Ovary (tissue), 9 donors: ENCODE measurements around the gene LPCAT1. TPM values are rescaled to one million over a fixed set of nuclear protein-coding genes. Genes with fewer than 3 reads are reported as not detected.
A peak's percentile ranks its signal among the peaks of the same experiment; 100 is the strongest.

Experiments
- DNase-seq, 5 donors: peaks; one replicate each; pipeline ENCODE4 v3.0.0-alpha.2; 2019 to 2020
- H3K27ac ChIP-seq, 2 donors: fragments of 200-600 bp; one replicate each; pipeline versions ENCODE4 v1.5.1 to v1.8.0; 2019 to 2022
- H3K27me3 ChIP-seq: fragments of 200-600 bp; one replicate; pipeline ENCODE4 v1.8.0; 2022
- H3K36me3 ChIP-seq: fragments of 200-600 bp; sonication (generic); one replicate; pipeline ENCODE4 v1.5.1; 2019
- H3K4me1 ChIP-seq: one replicate; pipeline ENCODE4 v1.8.1; 2013; ENCODE audit warnings: mild to moderate bottlenecking, moderate library complexity; ENCODE audit not compliant: insufficient read depth
- H3K4me3 ChIP-seq: fragments of 200-600 bp; sonication (generic); one replicate; pipeline ENCODE4 v1.5.1; 2017
- H3K9me3 ChIP-seq, 2 donors: fragments of 200-600 bp in 1 of 2; sonication (generic) in 1 of 2; one replicate each; pipeline versions ENCODE4 v1.5.1 to v1.8.1; 2013 to 2019; ENCODE audit warnings: mild to moderate bottlenecking in 1 of 2, moderate library complexity in 1 of 2
- EP300 ChIP-seq: sonication (generic); formaldehyde crosslinking; IDR thresholded peaks from one replicate; pipeline ENCODE4 v1.6.1; 2017; ENCODE audit warnings: antibody characterized with exemption
- POLR2A ChIP-seq: fragments of 450-650 bp; IDR thresholded peaks from one replicate; pipeline ENCODE4 v1.6.1; 2017; ENCODE audit warnings: antibody characterized with exemption, mild to moderate bottlenecking, moderate library complexity
- WGBS, 3 donors: extraction: QIAGEN DNeasy Blood & Tissue Kit in 1 of 3; methylation state at CpG; one replicate each; pipeline versions ENCODE4 v1.1.5 to v1.1.7; 2013 to 2017; 5-methylcytosine and 5-hydroxymethylcytosine counted together
- intact Hi-C, 4 donors: fragments of 100-400 bp; cut with DNase I; formaldehyde crosslinking; loops; one replicate each; pipeline versions ENCODE4 v1.11.0 to v1.15.1; 2022 to 2023
- polyA plus RNA-seq, 2 donors: library from polyadenylated mRNA; stranded (reverse); fragments of 200-250 nt in 1 of 2; fragments of 350-450 nt in 1 of 2; fragmentation: Illumina TruSeq in 1 of 2; extraction: RNeasy Lipid Tissue Mini Kit (QIAGEN cat#74804) in 1 of 2; gene quantifications; one replicate each; pipeline ENCODE4 v1.2.3, GENCODE V29; 2013 to 2014
- total RNA-seq, 7 donors: library from RNA; depleted of rRNA in 2 of 7; stranded (reverse); fragments of >200 nt in 2 of 7; fragmentation: NEBNext Ultra II Directional in 3 of 7; extraction: Animal tissue kit (Norgen Biotek cat#: 25700) in 3 of 7; gene quantifications; one replicate each; pipeline versions ENCODE4 v1.1.0 to v1.2.4, GENCODE V29; 2016 to 2023
- TF ChIP-seq, protein P1 (sequence below), 3 donors: fragments of 450-650 bp in 2 of 3; fragments of 200-600 bp in 1 of 3; IDR thresholded peaks; one replicate each; pipeline versions ENCODE4 v1.5.1 to v1.8.0; 2016 to 2022; ENCODE audit warnings: antibody characterized with exemption in 3 of 3, mild to moderate bottlenecking in 1 of 3
- donor health status: DM: no; HTN: no; CAD: no; lungs with moderate emphysema.
- donor health status: DM: no; HTN: no; CAD: no.
- donor health status: Bipolar disorder and iron deficiency.
- donor health status: DM: yes; HTN: yes; CAD: no.
- donor health status: DM: no; HTN: no; CAD: no.
- donor health status: DM: yes; HTN: yes; CAD: no.

The LPCAT1 gene
- total and polyA plus RNA-seq, 9 donors, result 13.0 to 57.1 (median 25.3) TPM

DNA sequence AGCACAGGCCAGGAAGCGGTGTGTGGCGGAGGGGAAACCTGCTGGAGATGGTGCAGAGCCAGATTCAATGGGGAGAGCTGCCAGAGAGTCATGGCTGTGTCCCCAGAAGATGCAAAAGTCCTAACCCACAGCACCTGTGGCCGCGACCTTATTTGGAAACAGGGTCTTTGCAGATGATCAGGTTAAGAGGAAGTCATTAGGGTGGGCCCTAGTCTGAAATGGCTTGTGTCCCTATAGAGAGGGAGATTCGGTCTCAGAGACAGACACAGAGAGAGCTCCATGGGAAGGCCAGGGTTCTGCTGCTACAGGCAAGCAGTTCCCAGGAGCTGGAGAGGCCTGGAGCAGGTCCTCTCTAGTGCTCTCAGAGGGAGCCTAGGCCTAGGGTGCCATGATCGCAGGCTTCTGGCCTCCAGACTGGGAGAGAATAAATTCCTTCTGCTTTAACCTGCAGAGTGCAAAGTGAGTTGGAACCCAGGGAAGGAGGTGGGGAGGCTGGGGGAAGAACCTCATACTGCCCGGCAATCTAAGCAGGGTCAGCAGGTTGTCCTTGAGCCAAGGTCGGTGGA is 1.9 kb upstream of the LPCAT1 start:
- Histone ChIP-seq H3K27me3 (no peaks in the 10 kb centered on the region), H3K4me1 (peaks cover 8% of the 10 kb centered on the region), H3K27ac (no peak overlapping the region), H3K36me3 (no peaks in the 10 kb centered on the region), H3K4me3 (no peak overlapping the region), H3K9me3 (no peaks in the 10 kb centered on the region)
- DNase-seq, result peak in 3 of 5 donors; percentile 5 to 13 (median 10)
- 73 to 89% (median 79%) methylated on average over 8 of the region's 8 CpGs for WGBS, 3 donors
- intact Hi-C loops, result no loop called here
- TF ChIP-seq POLR2A (no peak), EP300 (no peak)
- TF ChIP-seq, protein P1, sequence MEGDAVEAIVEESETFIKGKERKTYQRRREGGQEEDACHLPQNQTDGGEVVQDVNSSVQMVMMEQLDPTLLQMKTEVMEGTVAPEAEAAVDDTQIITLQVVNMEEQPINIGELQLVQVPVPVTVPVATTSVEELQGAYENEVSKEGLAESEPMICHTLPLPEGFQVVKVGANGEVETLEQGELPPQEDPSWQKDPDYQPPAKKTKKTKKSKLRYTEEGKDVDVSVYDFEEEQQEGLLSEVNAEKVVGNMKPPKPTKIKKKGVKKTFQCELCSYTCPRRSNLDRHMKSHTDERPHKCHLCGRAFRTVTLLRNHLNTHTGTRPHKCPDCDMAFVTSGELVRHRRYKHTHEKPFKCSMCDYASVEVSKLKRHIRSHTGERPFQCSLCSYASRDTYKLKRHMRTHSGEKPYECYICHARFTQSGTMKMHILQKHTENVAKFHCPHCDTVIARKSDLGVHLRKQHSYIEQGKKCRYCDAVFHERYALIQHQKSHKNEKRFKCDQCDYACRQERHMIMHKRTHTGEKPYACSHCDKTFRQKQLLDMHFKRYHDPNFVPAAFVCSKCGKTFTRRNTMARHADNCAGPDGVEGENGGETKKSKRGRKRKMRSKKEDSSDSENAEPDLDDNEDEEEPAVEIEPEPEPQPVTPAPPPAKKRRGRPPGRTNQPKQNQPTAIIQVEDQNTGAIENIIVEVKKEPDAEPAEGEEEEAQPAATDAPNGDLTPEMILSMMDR (IDR thresholded peaks at IDR 0.05), result no peak

DNA sequence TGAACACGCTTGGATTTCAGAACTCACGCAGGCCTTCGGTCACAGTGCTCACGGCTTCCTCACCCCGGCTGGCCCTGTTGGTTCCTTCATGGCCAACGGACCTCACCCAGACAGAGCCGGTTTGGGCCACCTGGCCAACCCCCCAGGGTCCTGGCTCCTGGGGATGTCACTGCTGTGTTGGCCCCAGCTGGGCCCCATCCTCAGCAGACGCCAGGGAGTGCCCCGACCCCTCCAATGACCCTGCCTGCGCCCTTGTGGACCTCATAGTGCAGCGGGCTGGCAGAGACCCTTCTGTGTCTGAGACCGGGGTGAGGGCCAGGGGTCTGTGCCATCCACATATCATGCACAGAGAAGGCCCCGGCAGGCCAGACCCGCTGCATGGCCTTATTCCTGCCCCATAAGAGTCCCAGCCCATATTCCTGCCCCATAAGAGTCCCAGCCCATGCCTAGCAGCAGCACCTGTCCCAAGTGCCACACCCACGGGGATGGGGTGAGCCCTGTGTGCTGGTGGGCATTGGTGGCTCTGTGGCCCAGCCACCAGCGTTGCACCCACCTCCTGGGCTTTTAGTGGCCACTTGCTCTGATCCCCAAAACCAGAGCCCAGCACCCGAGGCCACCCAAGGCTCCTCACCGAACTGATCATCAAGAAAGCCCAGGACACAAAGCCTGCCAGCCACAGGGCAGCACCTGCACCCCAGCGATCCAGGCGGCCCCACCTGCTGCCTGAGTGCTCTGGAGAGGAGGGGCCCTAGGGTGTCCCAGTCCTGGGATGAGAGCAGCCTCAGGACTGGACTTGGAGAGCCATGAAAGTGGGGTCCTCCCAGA is 1.3 kb upstream of the LPCAT1 start:
- DNase-seq, result peak; percentile 10 to 43 (median 38)

GRCh38 chr5:1524481-1524798 is 680 bp upstream of the LPCAT1 start:
- H3K27me3 ChIP-seq, result no peaks in the 10 kb centered on the region
- H3K4me1 ChIP-seq, result peaks cover 8% of the 10 kb centered on the region
- intact Hi-C loops, result no loop called here
- H3K36me3 ChIP-seq, result no peaks in the 10 kb centered on the region
- TF ChIP-seq, protein P1 (IDR thresholded peaks at IDR 0.05), result no peak
- TF ChIP-seq EP300, result no peak
- TF ChIP-seq POLR2A, result no peak
- peak overlapping the region; percentile 68 for H3K4me3 ChIP-seq
- WGBS, 3 donors, result 59 to 72% (median 65%) methylated on average over 13 of the region's 13 CpGs
- peak overlapping the region; percentile 45 to 64 for H3K27ac ChIP-seq
- DNase-seq, result peak in 1 of 5 donors; percentile 22
- H3K9me3 ChIP-seq, result no peaks in the 10 kb centered on the region

More for the DNA sequence above, 1.3 kb upstream of the LPCAT1 start:
- Histone ChIP-seq H3K36me3 (no peaks in the 10 kb centered on the region), H3K4me3 (no peak overlapping the region), H3K4me1 (peaks cover 8% of the 10 kb centered on the region), H3K9me3 (no peaks in the 10 kb centered on the region), H3K27me3 (no peaks in the 10 kb centered on the region), H3K27ac (no peak overlapping the region)
- no peak for TF ChIP-seq EP300
- TF ChIP-seq POLR2A, result no peak
- TF ChIP-seq, protein P1 (IDR thresholded peaks at IDR 0.05), result no peak
- intact Hi-C loops, result no loop called here
- WGBS, 3 donors, result 85 to 94% (median 93%) methylated on average over 19 to 20 of the region's 20 CpGs

DNA sequence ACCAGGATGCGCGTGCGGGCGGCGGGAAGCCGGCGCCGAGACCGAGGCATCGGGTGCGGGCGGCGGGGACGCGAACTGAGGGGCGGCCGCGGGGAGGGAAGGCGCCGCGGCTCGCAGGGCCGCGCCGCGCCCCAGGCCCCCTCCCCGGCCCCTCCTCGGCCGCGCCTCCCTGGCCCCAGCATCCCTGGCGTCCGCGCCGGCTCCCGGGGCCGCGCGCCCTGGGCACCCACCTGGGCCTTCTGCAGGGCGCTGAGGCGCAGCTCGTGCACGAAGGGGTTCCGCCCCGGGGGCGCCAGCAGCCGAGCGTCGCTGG is 324 bp downstream of the LPCAT1 start:
- no peak overlapping the region for H3K27ac ChIP-seq
- WGBS, 3 donors, result 0 to 1% (median 0%) methylated on average over 16 to 47 of the region's 48 CpGs
- TF ChIP-seq, protein P1 (IDR thresholded peaks at IDR 0.05), result no peak
- TF ChIP-seq POLR2A (no peak), EP300 (no peak)

More for the DNA sequence above, 324 bp downstream of the LPCAT1 start:
- Histone ChIP-seq H3K36me3 (no peaks in the 10 kb centered on the region), H3K27me3 (no peaks in the 10 kb centered on the region), H3K9me3 (no peaks in the 10 kb centered on the region), H3K4me1 (peaks cover 8% of the 10 kb centered on the region), H3K4me3 (peak overlapping the region; percentile 68)
- intact Hi-C loops, result no loop called here
- DNase-seq, result no peak
